Measurements from ENCODE around the gene AUTS2. TPM values are rescaled to one million over a fixed set of nuclear protein-coding genes. Genes with fewer than 3 reads are reported as not detected.

AUTS2 gene
- total RNA-seq, 1 experiment from 2014 or later = not detected

DNA sequence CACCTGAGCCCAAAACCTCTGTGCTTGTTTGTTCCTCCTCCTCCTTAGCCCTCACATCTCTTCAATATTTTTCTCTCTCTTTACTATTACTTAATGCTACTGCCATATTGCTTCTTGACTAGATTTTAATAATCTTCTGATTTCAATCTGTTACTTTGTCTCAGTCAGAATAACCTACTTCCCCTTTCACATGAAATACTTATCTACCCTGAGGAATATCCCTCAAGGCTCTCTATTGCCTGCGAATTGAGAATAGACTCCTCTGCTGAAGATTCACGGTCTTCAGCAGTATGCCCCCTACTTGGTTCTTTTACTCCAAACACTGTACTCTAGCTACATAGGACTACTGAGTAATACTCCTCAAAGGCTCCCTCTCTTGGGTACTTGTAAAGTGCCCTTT is 430.3 kb downstream of the AUTS2 start:
- no peak overlapping the region for H3K27ac ChIP-seq
- no peaks in the 10 kb centered on the region for H3K4me1 ChIP-seq (replicated peaks)
- no peak overlapping the region for H3K4me3 ChIP-seq
- H3K9me3 ChIP-seq (replicated peaks) = no peaks in the 10 kb centered on the region
- no peaks in the 10 kb centered on the region for H3K27me3 ChIP-seq (replicated peaks)
- no peak for DNase-seq (ENCODE audit: low read depth in 1 of 2, low spot score in 2 of 2)
- H3K36me3 ChIP-seq = no peaks in the 10 kb centered on the region

DNA sequence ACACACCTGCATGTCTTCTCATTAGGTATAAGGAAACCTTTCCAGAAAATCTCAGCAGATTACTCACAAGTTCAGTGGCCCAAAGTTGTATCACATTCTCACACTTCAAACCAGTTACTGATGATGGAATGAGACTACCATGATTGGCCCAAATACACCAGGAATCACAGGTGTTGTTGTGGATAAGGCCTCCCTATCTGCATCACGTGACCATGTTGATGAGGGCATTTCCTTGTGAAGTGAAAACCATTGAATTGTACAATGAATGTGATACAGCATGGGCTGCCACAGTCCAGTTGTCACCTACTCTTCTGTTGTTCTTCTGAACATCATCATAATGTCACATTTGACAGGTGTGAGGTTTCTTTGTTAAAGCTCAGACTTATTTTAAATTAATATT is 431.7 kb downstream of the AUTS2 start:
- no peaks in the 10 kb centered on the region for H3K36me3 ChIP-seq
- H3K4me3 ChIP-seq = no peak overlapping the region
- no peaks in the 10 kb centered on the region for H3K9me3 ChIP-seq (replicated peaks)
- H3K4me1 ChIP-seq (replicated peaks) = no peaks in the 10 kb centered on the region
- H3K27ac ChIP-seq = no peak overlapping the region
- DNase-seq (ENCODE audit: low read depth in 1 of 2, low spot score in 2 of 2) = no peak
- no peaks in the 10 kb centered on the region for H3K27me3 ChIP-seq (replicated peaks)

DNA sequence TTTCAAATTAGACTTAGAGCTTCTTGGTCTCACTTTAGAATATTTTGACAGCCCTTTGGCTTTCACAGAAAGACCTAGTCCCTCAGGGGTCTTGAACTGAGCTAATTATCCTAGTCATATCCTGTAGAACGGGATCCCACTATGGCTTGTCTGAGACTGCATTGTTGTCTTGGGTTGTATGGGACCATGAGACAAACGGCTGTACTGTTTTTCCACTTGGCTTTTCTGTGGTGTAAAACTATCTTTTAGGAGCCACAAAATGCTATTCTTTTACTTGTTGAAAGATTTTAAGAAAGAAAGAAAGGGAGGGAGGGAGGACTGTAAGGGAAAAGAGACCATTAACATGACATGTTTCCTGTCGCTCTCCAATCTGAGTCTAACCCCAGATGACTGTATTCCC is 432.5 kb downstream of the AUTS2 start:
- no peak overlapping the region for H3K27ac ChIP-seq
- DNase-seq (ENCODE audit: low read depth in 1 of 2, low spot score in 2 of 2) = no peak
- no peaks in the 10 kb centered on the region for H3K36me3 ChIP-seq
- H3K4me1 ChIP-seq (replicated peaks) = no peaks in the 10 kb centered on the region
- no peaks in the 10 kb centered on the region for H3K27me3 ChIP-seq (replicated peaks)
- H3K4me3 ChIP-seq = no peak overlapping the region
- no peaks in the 10 kb centered on the region for H3K9me3 ChIP-seq (replicated peaks)

DNA sequence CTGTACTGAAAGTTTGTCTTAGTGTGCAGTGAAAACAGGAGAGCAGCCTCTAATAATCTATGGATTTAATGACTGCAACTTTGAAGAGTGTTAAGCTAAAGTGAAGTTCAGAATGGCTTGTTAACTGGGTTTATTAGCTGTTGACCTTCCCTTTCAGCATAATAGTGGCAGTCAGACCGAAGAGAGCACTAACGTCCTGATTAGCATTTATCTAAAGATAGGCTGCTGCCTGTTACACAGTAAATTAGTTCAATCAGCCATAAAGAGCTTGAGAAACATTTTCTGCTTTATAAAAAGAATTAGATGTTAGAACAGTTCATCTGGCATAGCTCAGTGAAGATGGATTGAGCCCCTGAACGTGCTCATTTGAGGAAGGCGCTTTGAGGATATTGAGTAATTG is 433.0 kb downstream of the AUTS2 start:
- Histone ChIP-seq H3K9me3 (replicated peaks) (no peaks in the 10 kb centered on the region), H3K36me3 (no peaks in the 10 kb centered on the region), H3K4me3 (no peak overlapping the region), H3K27ac (no peak overlapping the region), H3K4me1 (replicated peaks) (no peaks in the 10 kb centered on the region), H3K27me3 (replicated peaks) (no peaks in the 10 kb centered on the region)
- no peak for DNase-seq (ENCODE audit: low read depth in 1 of 2, low spot score in 2 of 2)

DNA sequence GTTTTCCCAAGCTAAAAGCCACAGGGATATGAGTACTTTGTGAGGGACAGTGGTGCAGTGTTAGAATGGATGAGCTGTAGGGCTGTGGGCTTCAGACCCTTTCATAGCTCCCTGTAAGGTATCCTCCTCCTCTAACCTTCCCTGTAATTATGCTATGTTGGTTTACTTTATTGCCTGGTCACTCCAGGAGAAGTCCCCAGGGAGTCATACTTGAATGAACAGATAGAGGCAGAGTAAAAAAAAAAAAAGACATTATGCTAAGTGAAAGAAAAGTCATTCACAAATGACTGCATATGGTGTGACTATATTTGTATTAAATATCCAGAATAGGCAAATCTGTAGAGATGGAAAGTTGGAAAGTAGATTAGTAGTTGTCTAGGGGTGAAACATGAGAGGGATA is 434.4 kb downstream of the AUTS2 start:
- Histone ChIP-seq H3K36me3 (no peaks in the 10 kb centered on the region), H3K27me3 (replicated peaks) (no peaks in the 10 kb centered on the region), H3K4me1 (replicated peaks) (no peaks in the 10 kb centered on the region), H3K9me3 (replicated peaks) (no peaks in the 10 kb centered on the region), H3K4me3 (no peak overlapping the region), H3K27ac (no peak overlapping the region)
- no peak for DNase-seq (ENCODE audit: low read depth in 1 of 2, low spot score in 2 of 2)

DNA sequence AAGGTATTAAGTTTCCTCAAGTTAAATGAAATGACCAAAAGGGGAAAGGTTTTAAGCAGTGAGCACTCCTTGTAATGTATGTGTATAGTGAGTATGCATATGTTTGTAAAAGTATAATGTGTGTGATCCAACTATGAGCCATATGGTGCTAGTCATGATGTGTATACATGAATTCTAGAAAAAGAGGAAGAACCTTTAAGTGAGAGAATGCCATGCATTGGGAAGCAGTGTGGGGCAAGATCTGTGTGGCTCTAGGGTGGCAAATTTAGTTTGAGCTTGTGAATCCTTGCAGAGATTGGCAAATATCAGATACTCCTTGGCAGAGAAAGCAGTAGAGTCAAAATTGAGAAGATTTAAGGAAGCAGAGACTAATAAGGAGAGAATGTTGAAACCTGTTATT is 435.0 kb downstream of the AUTS2 start:
- no peak for DNase-seq (ENCODE audit: low read depth in 1 of 2, low spot score in 2 of 2)
- Histone ChIP-seq H3K4me1 (replicated peaks) (no peaks in the 10 kb centered on the region), H3K36me3 (no peaks in the 10 kb centered on the region), H3K27ac (no peak overlapping the region), H3K9me3 (replicated peaks) (no peaks in the 10 kb centered on the region), H3K4me3 (no peak overlapping the region), H3K27me3 (replicated peaks) (no peaks in the 10 kb centered on the region)

DNA sequence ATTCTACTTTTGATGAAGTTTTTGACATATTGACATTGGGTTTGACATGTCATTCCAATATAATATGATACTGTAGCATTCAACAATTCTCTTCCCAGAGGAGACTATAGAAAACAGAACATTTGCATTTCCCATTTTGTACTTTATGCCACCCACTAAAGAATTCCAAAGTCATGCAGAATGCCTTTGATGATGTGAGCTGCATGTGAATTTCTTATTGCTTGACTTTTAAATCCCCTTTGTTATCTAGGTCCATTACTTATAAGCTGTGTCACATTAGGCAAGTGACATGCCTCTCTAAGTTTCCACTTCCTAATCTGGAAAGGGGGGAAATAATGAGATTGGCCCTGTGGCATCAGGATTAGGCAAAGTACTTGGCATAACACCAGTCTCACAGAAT is 436.7 kb downstream of the AUTS2 start:
- no peaks in the 10 kb centered on the region for H3K4me1 ChIP-seq (replicated peaks)
- no peaks in the 10 kb centered on the region for H3K27me3 ChIP-seq (replicated peaks)
- no peak for DNase-seq (ENCODE audit: low read depth in 1 of 2, low spot score in 2 of 2)
- no peak overlapping the region for H3K4me3 ChIP-seq
- H3K36me3 ChIP-seq = no peaks in the 10 kb centered on the region
- H3K27ac ChIP-seq = no peak overlapping the region
- H3K9me3 ChIP-seq (replicated peaks) = no peaks in the 10 kb centered on the region

DNA sequence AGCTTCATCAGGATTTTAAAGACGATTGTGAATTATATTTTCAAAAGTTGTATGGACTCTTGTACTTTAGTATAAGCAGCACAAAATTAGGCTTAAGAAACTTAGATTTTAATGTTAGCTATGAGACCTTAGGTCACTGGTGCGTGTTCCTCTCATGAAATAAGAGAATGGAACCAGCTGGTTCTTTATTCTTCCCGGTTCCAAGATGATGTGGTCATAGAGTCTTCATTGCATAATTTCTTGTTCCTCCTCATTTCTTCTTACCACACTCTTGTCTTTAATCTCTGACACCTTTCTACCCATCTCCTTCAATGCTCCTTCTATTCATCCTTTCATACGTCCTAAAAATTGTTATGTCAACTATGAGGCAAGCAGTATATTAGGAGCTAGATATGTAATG is 437.2 kb downstream of the AUTS2 start:
- Histone ChIP-seq H3K27me3 (replicated peaks) (no peaks in the 10 kb centered on the region), H3K27ac (no peak overlapping the region), H3K4me3 (no peak overlapping the region), H3K9me3 (replicated peaks) (no peaks in the 10 kb centered on the region), H3K4me1 (replicated peaks) (no peaks in the 10 kb centered on the region), H3K36me3 (no peaks in the 10 kb centered on the region)
- DNase-seq (ENCODE audit: low read depth in 1 of 2, low spot score in 2 of 2) = no peak

DNA sequence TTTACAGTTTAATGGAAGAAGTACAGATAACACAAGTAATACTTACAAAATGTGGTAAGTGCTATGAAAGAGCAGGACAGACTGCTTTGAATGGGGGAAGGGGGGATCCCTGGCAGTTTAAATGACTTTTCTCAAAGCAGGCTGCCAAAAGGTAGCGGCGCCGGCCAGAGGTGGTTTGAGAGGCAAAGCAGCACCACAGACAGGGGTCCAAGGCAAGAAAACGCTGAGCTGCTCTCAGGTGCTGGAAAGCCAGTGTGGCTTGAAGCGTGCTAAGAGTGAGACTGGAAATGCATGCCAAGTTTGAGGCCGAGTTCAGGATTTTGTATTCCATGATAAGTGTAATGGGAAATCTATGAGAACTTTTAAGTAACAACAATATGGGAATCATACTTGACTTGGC is 437.7 kb downstream of the AUTS2 start:
- H3K36me3 ChIP-seq = no peaks in the 10 kb centered on the region
- H3K4me3 ChIP-seq = no peak overlapping the region
- no peaks in the 10 kb centered on the region for H3K4me1 ChIP-seq (replicated peaks)
- H3K27me3 ChIP-seq (replicated peaks) = no peaks in the 10 kb centered on the region
- H3K9me3 ChIP-seq (replicated peaks) = no peaks in the 10 kb centered on the region
- no peak overlapping the region for H3K27ac ChIP-seq
- DNase-seq (ENCODE audit: low read depth in 1 of 2, low spot score in 2 of 2) = no peak

DNA sequence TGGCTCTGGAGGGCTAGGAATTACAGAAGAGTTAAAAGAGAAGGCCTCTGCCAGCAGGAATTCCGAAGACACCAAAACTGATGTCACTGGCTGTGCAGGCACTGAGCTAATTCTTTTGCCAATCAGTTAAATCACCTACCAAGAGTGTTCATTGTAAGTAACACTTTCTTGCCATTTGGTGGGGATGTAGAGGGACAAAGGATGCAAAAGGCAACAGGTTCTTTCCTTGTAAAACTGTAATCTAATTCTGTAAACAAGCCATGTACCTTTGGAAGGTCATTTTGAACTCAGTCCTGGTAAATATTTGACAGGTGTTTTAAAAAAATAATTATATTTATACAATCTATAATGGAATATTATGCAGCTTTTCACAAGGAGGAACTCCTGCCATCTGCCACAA is 438.4 kb downstream of the AUTS2 start:
- DNase-seq (ENCODE audit: low read depth in 1 of 2, low spot score in 2 of 2) = no peak
- Histone ChIP-seq H3K36me3 (no peaks in the 10 kb centered on the region), H3K27ac (no peak overlapping the region), H3K4me3 (no peak overlapping the region), H3K9me3 (replicated peaks) (no peaks in the 10 kb centered on the region), H3K4me1 (replicated peaks) (no peaks in the 10 kb centered on the region), H3K27me3 (replicated peaks) (no peaks in the 10 kb centered on the region)

DNA sequence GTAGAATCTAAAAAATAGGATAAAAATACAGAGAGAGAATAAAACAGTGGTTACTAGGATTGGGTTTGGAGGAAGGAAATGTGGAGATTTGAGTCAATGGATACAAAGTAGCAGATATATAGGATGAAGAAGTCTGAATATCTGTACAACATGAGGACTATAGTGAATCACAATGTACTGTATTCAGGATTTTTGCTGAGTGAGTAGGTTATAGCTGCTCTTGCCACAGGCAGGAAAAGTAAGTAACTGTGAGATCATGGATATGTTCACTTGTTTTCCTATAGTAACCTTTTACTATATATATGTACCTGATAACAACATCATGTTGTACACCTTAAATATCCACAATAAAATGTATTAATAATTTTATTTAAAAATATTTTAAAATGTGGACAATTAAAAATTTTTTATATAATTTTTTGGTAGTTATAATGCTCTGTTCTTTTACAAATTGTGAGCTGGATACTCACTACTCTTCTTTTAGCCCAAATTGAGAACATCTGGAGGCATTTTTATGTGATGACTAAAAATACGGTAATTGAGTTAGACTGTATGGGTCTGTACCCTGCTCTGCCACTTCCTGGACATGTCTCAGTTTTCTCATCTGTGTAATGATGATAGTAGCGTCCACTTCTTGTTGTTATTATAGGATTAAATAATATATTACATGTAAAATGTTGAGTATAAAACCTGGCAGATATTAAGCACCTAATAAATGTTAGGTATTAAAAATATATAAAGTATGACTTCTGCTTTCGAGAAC is 439.1 kb downstream of the AUTS2 start:
- H3K4me1 ChIP-seq (replicated peaks) = no peaks in the 10 kb centered on the region
- no peaks in the 10 kb centered on the region for H3K27me3 ChIP-seq (replicated peaks)
- H3K9me3 ChIP-seq (replicated peaks) = no peaks in the 10 kb centered on the region
- H3K36me3 ChIP-seq = no peaks in the 10 kb centered on the region
- no peak overlapping the region for H3K4me3 ChIP-seq
- DNase-seq (ENCODE audit: low read depth in 1 of 2, low spot score in 2 of 2) = no peak
- no peak overlapping the region for H3K27ac ChIP-seq

DNA sequence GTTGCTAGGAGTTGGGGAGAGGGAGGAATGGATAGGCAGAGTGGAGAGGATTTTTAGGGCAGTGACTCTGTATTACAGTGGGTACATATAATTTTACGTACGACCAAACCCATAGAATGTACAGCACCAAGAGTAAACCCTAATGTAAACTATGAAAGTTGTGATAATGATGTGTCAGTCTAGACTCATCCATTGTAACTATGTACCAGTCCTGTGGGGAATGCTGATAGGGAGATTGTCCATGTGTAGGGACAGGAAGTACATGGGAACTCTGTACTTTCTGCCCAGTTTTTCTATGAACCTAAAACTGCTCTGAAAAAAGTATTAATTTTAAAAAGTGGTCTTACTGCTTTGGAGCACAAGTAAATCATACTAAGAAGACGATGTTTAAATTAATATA is 441.8 kb downstream of the AUTS2 start:
- no peaks in the 10 kb centered on the region for H3K9me3 ChIP-seq (replicated peaks)
- H3K4me3 ChIP-seq = no peak overlapping the region

DNA sequence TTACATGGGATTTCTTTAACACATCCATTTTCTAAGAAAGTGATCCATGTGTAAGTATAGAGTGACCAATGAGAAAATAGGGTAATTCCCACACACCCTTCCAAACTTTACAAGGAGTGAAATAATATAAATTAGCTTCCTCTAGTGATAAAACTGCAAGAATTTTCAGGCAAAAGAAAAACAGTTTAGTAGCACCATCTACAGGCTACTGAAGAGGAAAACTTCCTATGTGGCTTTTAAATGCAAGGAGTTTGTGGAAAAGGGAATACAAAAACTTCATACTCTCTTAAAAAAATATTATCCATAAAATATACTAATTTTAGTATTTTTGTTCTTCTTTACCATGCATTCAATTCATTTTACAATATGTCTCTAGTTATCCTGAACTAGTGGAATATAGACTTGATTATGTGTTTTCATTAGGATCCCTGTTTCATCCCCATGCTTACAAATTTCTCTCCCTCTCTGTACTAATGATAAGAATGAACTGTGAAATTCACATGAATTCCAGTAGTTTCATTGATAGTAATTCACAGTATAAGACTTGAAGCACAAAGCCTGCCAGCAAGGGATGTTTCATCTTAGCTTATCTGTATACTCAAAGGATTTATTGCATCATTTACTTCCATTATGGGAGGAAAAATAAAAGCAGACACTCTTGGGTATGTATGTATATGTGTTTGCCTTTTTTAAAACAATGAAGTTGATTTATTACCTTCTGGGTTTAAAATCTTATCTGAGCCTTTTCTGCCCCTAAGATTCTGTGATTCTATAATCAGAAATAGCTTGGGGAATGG is 442.9 kb downstream of the AUTS2 start:
- Histone ChIP-seq H3K9me3 (replicated peaks) (no peaks in the 10 kb centered on the region), H3K27me3 (replicated peaks) (no peaks in the 10 kb centered on the region), H3K4me3 (no peak overlapping the region), H3K36me3 (no peaks in the 10 kb centered on the region), H3K4me1 (replicated peaks) (no peaks in the 10 kb centered on the region), H3K27ac (no peak overlapping the region)
- no peak for DNase-seq (ENCODE audit: low read depth in 1 of 2, low spot score in 2 of 2)

More for the DNA sequence above, 441.8 kb downstream of the AUTS2 start:
- no peak overlapping the region for H3K27ac ChIP-seq
- no peak for DNase-seq (ENCODE audit: low read depth in 1 of 2, low spot score in 2 of 2)
- no peaks in the 10 kb centered on the region for H3K27me3 ChIP-seq (replicated peaks)
- H3K36me3 ChIP-seq = no peaks in the 10 kb centered on the region
- H3K4me1 ChIP-seq (replicated peaks) = no peaks in the 10 kb centered on the region

DNA sequence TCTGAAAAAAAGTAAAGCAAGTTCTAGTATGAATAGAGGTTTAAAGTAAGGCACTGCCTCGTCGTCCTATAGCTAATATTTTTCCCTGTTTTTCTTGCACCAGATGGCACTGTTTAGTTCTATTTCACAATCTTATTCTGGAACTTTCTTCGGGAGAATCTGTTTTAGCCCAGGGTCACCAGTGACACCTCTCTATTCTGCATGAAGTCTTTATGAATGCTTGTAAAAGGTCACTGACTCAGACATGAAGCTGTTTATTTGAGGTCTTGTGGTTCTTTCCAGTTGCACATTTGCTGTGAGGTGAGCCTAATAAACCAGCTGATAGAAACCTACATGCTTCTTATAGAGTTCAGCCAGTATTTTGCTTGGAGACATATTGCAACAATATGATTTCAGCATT is 444.3 kb downstream of the AUTS2 start:
- no peaks in the 10 kb centered on the region for H3K4me1 ChIP-seq (replicated peaks)
- no peak overlapping the region for H3K4me3 ChIP-seq
- H3K27ac ChIP-seq = no peak overlapping the region
- H3K36me3 ChIP-seq = no peaks in the 10 kb centered on the region
- H3K9me3 ChIP-seq (replicated peaks) = no peaks in the 10 kb centered on the region
- H3K27me3 ChIP-seq (replicated peaks) = no peaks in the 10 kb centered on the region
- DNase-seq (ENCODE audit: low read depth in 1 of 2, low spot score in 2 of 2) = no peak

Measured in SJSA1 (cell line).